ENCODE data around the gene WDR43. TPM values are rescaled to one million over a fixed set of nuclear protein-coding genes. Genes with fewer than 3 reads are reported as not detected.

The WDR43 gene
- total RNA-seq = 27.1 and 48.9 TPM in 2 replicates

GRCh38 chr2:28894470-28895188 lies at the start of gene WDR43:
WDR43 (plus strand) TSS chr2:28894667; CDS start chr2:28894699, 32 bp downstream.

GRCh38 chr2:28870146-28870891 lies 24.1 kb upstream of the WDR43 start, which contains the start of gene TRMT61B:
TRMT61B (minus strand) TSS chr2:28870309; CDS start chr2:28870277, 32 bp downstream.

GRCh38 chr2:28981016-28981441 lies 86.6 kb downstream of the WDR43 start, which contains the start of gene TOGARAM2:
TOGARAM2 (plus strand) TSS chr2:28981298; CDS start chr2:28994835, 13,537 bp downstream.

Other genes starting within 250 kb of the WDR43 start
- gene PPP1CB, start 142.8 kb upstream of the WDR43 start, total RNA-seq = 79.5 and 83.0 TPM in 2 replicates
- not detected in 2 replicates for gene SPDYA, start 83.8 kb upstream of the WDR43 start, total RNA-seq
- gene TRMT61B, start 24.4 kb upstream of the WDR43 start, total RNA-seq = 6.8 and 12.7 TPM in 2 replicates
- not detected in 2 replicates for gene TOGARAM2, start 86.6 kb downstream of the WDR43 start, total RNA-seq
- gene PCARE, start 179.9 kb downstream of the WDR43 start, total RNA-seq = not detected in 2 replicates
- gene CLIP4, start 220.7 kb downstream of the WDR43 start, total RNA-seq = 9.9 and 16.0 TPM in 2 replicates